GDM1 (cell line): ENCODE results near the gene HMX2.

ENCODE experiments used
- DNase-seq: peaks from one replicate; lab custom pipeline; 2025; lab: John Stamatoyannopoulos, UW

The HMX2 gene

GRCh38 chr10:123139521-123140163 lies 8.3 kb upstream of the HMX2 start:
- no peak for DNase-seq

GRCh38 chr10:123140164-123140982 lies 7.6 kb upstream of the HMX2 start:
- DNase-seq: no peak

GRCh38 chr10:123140983-123141390 lies 6.9 kb upstream of the HMX2 start:
- no peak for DNase-seq

- no peak for DNase-seq
These were observed 5.9 kb upstream of the HMX2 start for GRCh38 chr10:123141791-123142700.

- DNase-seq: no peak
These were observed 5.2 kb upstream of the HMX2 start for GRCh38 chr10:123142701-123143161.

GRCh38 chr10:123143162-123143824 lies 4.6 kb upstream of the HMX2 start:
- DNase-seq: no peak

- DNase-seq: no peak
These were observed 4.1 kb upstream of the HMX2 start for GRCh38 chr10:123143825-123144168.

- DNase-seq: no peak
These were observed 3.0 kb upstream of the HMX2 start for GRCh38 chr10:123144697-123145541.

- no peak for DNase-seq
These were observed 2.4 kb upstream of the HMX2 start for GRCh38 chr10:123145542-123146012.

- no peak for DNase-seq
These were observed 1.7 kb upstream of the HMX2 start for GRCh38 chr10:123146013-123146893.

- no peak for DNase-seq
These were observed 872 bp upstream of the HMX2 start for GRCh38 chr10:123146894-123147634.

GRCh38 chr10:123148414-123149161 lies 652 bp downstream of the HMX2 start:
- DNase-seq: no peak

GRCh38 chr10:123149162-123149567 lies 1.2 kb downstream of the HMX2 start:
- DNase-seq: no peak

GRCh38 chr10:123149568-123150270 lies 1.8 kb downstream of the HMX2 start:
- DNase-seq: no peak

- DNase-seq: no peak
These were observed 2.5 kb downstream of the HMX2 start for GRCh38 chr10:123150271-123150985.

- peak; percentile 28 for DNase-seq
These were observed 3.2 kb downstream of the HMX2 start for GRCh38 chr10:123150986-123151736.
